HG03103 (cell line): ENCODE results near the gene HCRT.
"Not testable (repeated sequence)": the region's sequence is repeated elsewhere in the genome, so short reads cannot be mapped to it uniquely, and the experiment has no call there.

Experiments
- ATAC-seq: cut with Tn5 transposase; IDR thresholded peaks from one replicate; pipeline ENCODE4 v1.9.1; 2021; ENCODE audit warnings: low read depth; ENCODE audit not compliant: unreplicated experiment

HCRT gene

GRCh38 chr17:42146911-42147607 is 38.2 kb downstream of the HCRT start:
- ATAC-seq = no peak

- ATAC-seq = not testable (repeated sequence)
Measured at GRCh38 chr17:42143138-42143537, 42.1 kb downstream of the HCRT start.

- no peak for ATAC-seq
Measured at GRCh38 chr17:42142371-42142896, 42.8 kb downstream of the HCRT start.

- no peak for ATAC-seq
Measured at GRCh38 chr17:42141382-42141781, 43.9 kb downstream of the HCRT start.

GRCh38 chr17:42140690-42141089 is 44.6 kb downstream of the HCRT start:
- not testable (repeated sequence) for ATAC-seq

- ATAC-seq = no peak
Measured at GRCh38 chr17:42138749-42139492, 46.3 kb downstream of the HCRT start.

GRCh38 chr17:42136654-42137051 is 48.6 kb downstream of the HCRT start:
- no peak for ATAC-seq

GRCh38 chr17:42135664-42136653 is 49.3 kb downstream of the HCRT start:
- no peak for ATAC-seq

- no peak for ATAC-seq
Measured at GRCh38 chr17:42135151-42135550, 50.1 kb downstream of the HCRT start.
